H1 (cell line): ENCODE results near the gene UROD.

Experiments
- CBX8 ChIP-seq: fragments of 300-800, 300-1000 bp; sonication (generic); IDR thresholded peaks from 2 replicates; pipeline ENCODE4 v1.7.1; 2016; ENCODE audit warnings: low read depth, low read length, borderline replicate concordance
- CTBP2 ChIP-seq: IDR thresholded peaks from 2 replicates; pipeline ENCODE4 v1.7.0; 2011; ENCODE audit warnings: borderline replicate concordance, mild to moderate bottlenecking, moderate library complexity, mixed read lengths, low read length; ENCODE audit not compliant: insufficient read depth, insufficient read length
- CTCF ChIP-seq, 3 experiments: IDR thresholded peaks; 1 replicate in 2 of 3; 2 replicates in 1 of 3; pipeline versions ENCODE4 v1.5.1 to v1.6.1; 2011; ENCODE audit warnings: low read length in 3 of 3, mild to moderate bottlenecking in 3 of 3, inconsistent platforms in 2 of 3, low read depth in 1 of 3, moderate library complexity in 1 of 3; ENCODE audit not compliant: insufficient read depth in 1 of 3; ENCODE audit errors: control extremely low read depth in 1 of 3
- EGR1 ChIP-seq: IDR thresholded peaks from 2 replicates; pipeline ENCODE4 v1.6.1; 2011; ENCODE audit warnings: low read depth, low read length, borderline replicate concordance
- EZH2 ChIP-seq: fragments of 200-600 bp; sonication (generic); IDR thresholded peaks from 2 replicates; pipeline ENCODE4 v1.7.1; 2012; ENCODE audit warnings: low read depth, mild to moderate bottlenecking, moderate library complexity, low read length, inconsistent platforms; ENCODE audit not compliant: severe bottlenecking
- JUND ChIP-seq: IDR thresholded peaks from 2 replicates; pipeline ENCODE4 v1.6.1; 2011; ENCODE audit warnings: mild to moderate bottlenecking, improper control_type of control experiment, low read length
- MAX ChIP-seq: IDR thresholded peaks from 2 replicates; pipeline ENCODE4 v1.6.1; 2012; ENCODE audit warnings: inconsistent platforms
- POLR2A ChIP-seq, 2 experiments: IDR thresholded peaks; 1 replicate in 1 of 2; 2 replicates in 1 of 2; pipeline ENCODE4 v1.6.1; 2011; ENCODE audit warnings: low read depth in 2 of 2, low read length in 2 of 2, mild to moderate bottlenecking in 2 of 2; ENCODE audit errors: control extremely low read depth in 1 of 2
- POLR2AphosphoS5 ChIP-seq: IDR thresholded peaks from 2 replicates; pipeline ENCODE4 v1.6.1; 2011; ENCODE audit warnings: low read depth, low read length
- POU5F1 ChIP-seq: IDR thresholded peaks from 2 replicates; pipeline ENCODE4 v1.6.1; 2011; ENCODE audit warnings: low read depth, mild to moderate bottlenecking, low read length, moderate library complexity
- RAD21 ChIP-seq, 2 experiments: IDR thresholded peaks in 1 of 2; conservative IDR thresholded peaks in 1 of 2; 2 replicates each; pipeline ENCODE4 v1.6.1; 2011; ENCODE audit warnings: low read depth in 2 of 2, low read length in 2 of 2, improper control_type of control experiment in 1 of 2, inconsistent platforms in 1 of 2, mild to moderate bottlenecking in 1 of 2, moderate library complexity in 1 of 2
- SP1 ChIP-seq: IDR thresholded peaks from 2 replicates; pipeline ENCODE4 v1.6.1; 2011; ENCODE audit warnings: low read depth, low read length
- SRF ChIP-seq: IDR thresholded peaks from 2 replicates; pipeline ENCODE4 v1.6.1; 2011; ENCODE audit warnings: mild to moderate bottlenecking, low read depth, low read length, moderate library complexity

- TF ChIP-seq JUND (no peak), EZH2 (no peak), CBX8 (no peak), POU5F1 (no peak), CTCF (IDR thresholded peaks at IDR 0.05; ENCODE audit: control extremely low read depth in 1 of 3, insufficient read depth in 1 of 3, low read depth in 1 of 3, low read length in 3 of 3) (no peak), CTBP2 (no peak), RAD21 (IDR thresholded peaks at IDR 0.05 in 1 of 2, conservative IDR thresholded peaks at IDR 0.05 in 1 of 2; ENCODE audit: low read depth in 2 of 2, low read length in 2 of 2) (no peak), SP1 (no peak), MAX (no peak), POLR2AphosphoS5 (no peak), SRF (no peak), POLR2A (IDR thresholded peaks at IDR 0.05; ENCODE audit: control extremely low read depth in 1 of 2, low read depth in 2 of 2, low read length in 2 of 2) (no peak), EGR1 (no peak)
Measured at GRCh38 chr1:44995467-44996238, 16.4 kb upstream of the UROD start.
